NT2/D1 (cell line): ENCODE results near the gene IGF2R.
A peak's percentile ranks its signal among the peaks of the same experiment; 100 is the strongest.
"Not testable (repeated sequence)": the region's sequence is repeated elsewhere in the genome, so short reads cannot be mapped to it uniquely, and the experiment has no call there.

ENCODE experiments used
- DNase-seq: peaks from one replicate; pipeline ENCODE4 v3.0.0-alpha.2; 2011; ENCODE audit warnings: low read depth, low spot score
- H3K27me3 ChIP-seq: 2 replicates; pipeline ENCODE4 v1.6.0; 2011; ENCODE audit warnings: mild to moderate bottlenecking; ENCODE audit not compliant: insufficient read length, insufficient read depth
- H3K36me3 ChIP-seq: 2 replicates; pipeline ENCODE4 v1.6.1; 2011; ENCODE audit warnings: mild to moderate bottlenecking, low read length, mixed read lengths; ENCODE audit not compliant: insufficient read depth, insufficient read length
- H3K4me1 ChIP-seq: 2 replicates; pipeline ENCODE4 v1.5.1; 2011; ENCODE audit not compliant: insufficient read depth, insufficient read length
- H3K4me3 ChIP-seq: 2 replicates; pipeline ENCODE4 v1.5.1; 2011; ENCODE audit warnings: low read depth; ENCODE audit not compliant: insufficient read length
- H3K9ac ChIP-seq: 2 replicates; pipeline ENCODE4 v1.6.0; 2011; ENCODE audit warnings: low read depth; ENCODE audit not compliant: insufficient read length
- H3K9me3 ChIP-seq: 2 replicates; pipeline ENCODE4 v1.5.1; 2011; ENCODE audit warnings: mild to moderate bottlenecking, low read length; ENCODE audit not compliant: insufficient read depth
- SUZ12 ChIP-seq: IDR thresholded peaks from 2 replicates; pipeline ENCODE4 v1.6.1; 2011; ENCODE audit not compliant: insufficient read length, insufficient read depth; ENCODE audit errors: extremely low read depth
- YY1 ChIP-seq: IDR thresholded peaks from 2 replicates; pipeline ENCODE4 v1.6.1; 2011; ENCODE audit not compliant: insufficient read length, insufficient read depth
- ZNF274 ChIP-seq: IDR thresholded peaks from 2 replicates; pipeline ENCODE4 v1.6.1; 2011; ENCODE audit warnings: mild to moderate bottlenecking, low read depth, low read length

IGF2R gene

GRCh38 chr6:160106701-160107100 lies 137.8 kb downstream of the IGF2R start:
- no peak for TF ChIP-seq YY1
- no peak for TF ChIP-seq ZNF274
- TF ChIP-seq SUZ12 = no peak
- no peaks in the 10 kb centered on the region for H3K27me3 ChIP-seq

GRCh38 chr6:160108077-160108476 lies 139.2 kb downstream of the IGF2R start:
- H3K27me3 ChIP-seq = no peaks in the 10 kb centered on the region
- TF ChIP-seq ZNF274 = no peak
- TF ChIP-seq SUZ12 = no peak
- no peak for TF ChIP-seq YY1
- no peak overlapping the region for H3K9ac ChIP-seq
- peaks cover 38% of the 10 kb centered on the region for H3K36me3 ChIP-seq
- peaks cover 2% of the 10 kb centered on the region for H3K4me1 ChIP-seq
- H3K4me3 ChIP-seq = no peak overlapping the region
- no peak for DNase-seq
- H3K9me3 ChIP-seq = no peaks in the 10 kb centered on the region

More at GRCh38 chr6:160106701-160107100, 137.8 kb downstream of the IGF2R start:
- DNase-seq = no peak
- Histone ChIP-seq H3K4me3 (no peak overlapping the region), H3K9ac (no peak overlapping the region), H3K9me3 (no peaks in the 10 kb centered on the region), H3K36me3 (peaks cover 51% of the 10 kb centered on the region), H3K4me1 (peaks cover 5% of the 10 kb centered on the region)

- no peaks in the 10 kb centered on the region for H3K27me3 ChIP-seq
- no peak overlapping the region for H3K4me3 ChIP-seq
- DNase-seq = no peak
- TF ChIP-seq YY1 = no peak
- TF ChIP-seq SUZ12 = no peak
- no peak for TF ChIP-seq ZNF274
- no peaks in the 10 kb centered on the region for H3K4me1 ChIP-seq
- H3K36me3 ChIP-seq = peaks cover 18% of the 10 kb centered on the region
- no peaks in the 10 kb centered on the region for H3K9me3 ChIP-seq
- no peak overlapping the region for H3K9ac ChIP-seq
Observed at GRCh38 chr6:160110586-160111123, 141.8 kb downstream of the IGF2R start.

GRCh38 chr6:160111806-160112205 lies 142.9 kb downstream of the IGF2R start:
- peak; percentile 49 for DNase-seq
- Histone ChIP-seq H3K36me3 (peaks cover 12% of the 10 kb centered on the region), H3K4me1 (no peaks in the 10 kb centered on the region), H3K9me3 (0 out of 2 replicates have a peak, but pooled peaks cover under 1% of the 10 kb centered on the region), H3K4me3 (no peak overlapping the region), H3K9ac (no peak overlapping the region), H3K27me3 (no peaks in the 10 kb centered on the region)
- TF ChIP-seq SUZ12 (no peak), YY1 (no peak), ZNF274 (no peak)

- no peak overlapping the region for H3K4me3 ChIP-seq
- TF ChIP-seq YY1 (no peak), ZNF274 (no peak), SUZ12 (no peak)
- DNase-seq = no peak
- no peaks in the 10 kb centered on the region for H3K4me1 ChIP-seq
- H3K9ac ChIP-seq = no peak overlapping the region
- H3K36me3 ChIP-seq = peaks cover 7% of the 10 kb centered on the region
- H3K9me3 ChIP-seq = peaks cover 10% of the 10 kb centered on the region; the same call in 1 of the 2 replicates
- H3K27me3 ChIP-seq = no peaks in the 10 kb centered on the region
Observed at GRCh38 chr6:160112628-160113299, 143.9 kb downstream of the IGF2R start.

GRCh38 chr6:160114536-160114935 lies 145.7 kb downstream of the IGF2R start:
- not testable (repeated sequence) for H3K36me3 ChIP-seq, H3K9ac ChIP-seq, DNase-seq, H3K27me3 ChIP-seq, H3K4me3 ChIP-seq, H3K4me1 ChIP-seq
- peaks cover 21% of the 10 kb centered on the region; the same call in 1 of the 2 replicates for H3K9me3 ChIP-seq

- Histone ChIP-seq H3K9me3 (peaks cover 21% of the 10 kb centered on the region; the same call in 1 of the 2 replicates), H3K36me3 (peaks cover 3% of the 10 kb centered on the region), H3K9ac (no peak overlapping the region), H3K4me3 (no peak overlapping the region), H3K4me1 (no peaks in the 10 kb centered on the region), H3K27me3 (no peaks in the 10 kb centered on the region)
- DNase-seq = no peak
- no peak for TF ChIP-seq ZNF274
- no peak for TF ChIP-seq SUZ12
Observed at GRCh38 chr6:160115421-160115820, 146.5 kb downstream of the IGF2R start.
